Mucosa of rectum (tissue), 2 donors: Measurements from ENCODE around the gene TMA16.

Experiments
- H3K27ac ChIP-seq, 2 donors: one replicate each; pipeline ENCODE4 v1.7.0; 2013; ENCODE audit warnings: inconsistent platforms in 2 of 2, low read depth in 2 of 2, low read length in 2 of 2
- H3K27me3 ChIP-seq, 2 donors: one replicate each; pipeline ENCODE4 v1.7.0; 2013; ENCODE audit warnings: low read length in 2 of 2; ENCODE audit not compliant: control insufficient read depth in 2 of 2, insufficient read depth in 2 of 2
- H3K36me3 ChIP-seq, 2 donors: one replicate each; pipeline ENCODE4 v1.7.0; 2013; ENCODE audit warnings: low read length in 2 of 2; ENCODE audit not compliant: control insufficient read depth in 2 of 2, insufficient read depth in 2 of 2
- H3K4me1 ChIP-seq, 2 donors: one replicate each; pipeline ENCODE4 v1.7.0; 2013; ENCODE audit warnings: low read length in 2 of 2, mild to moderate bottlenecking in 1 of 2; ENCODE audit not compliant: control insufficient read depth in 2 of 2, insufficient read depth in 2 of 2
- H3K4me3 ChIP-seq, 2 donors: one replicate each; pipeline ENCODE4 v1.7.0; 2013; ENCODE audit warnings: low read length in 2 of 2
- H3K9ac ChIP-seq, 2 donors: one replicate each; pipeline ENCODE4 v1.7.0; 2013; ENCODE audit warnings: low read length in 2 of 2, low read depth in 1 of 2, mild to moderate bottlenecking in 1 of 2
- H3K9me3 ChIP-seq, 2 donors: one replicate each; pipeline ENCODE4 v1.7.0; 2013; ENCODE audit warnings: low read length in 2 of 2; ENCODE audit not compliant: control insufficient read depth in 2 of 2
- donor health status: healthy.
- donor health status: Normal muscosa, but diverticular disease.

The TMA16 gene

GRCh38 chr4:163558539-163559044 lies 64.1 kb downstream of the TMA16 start:
- no peaks in the 10 kb centered on the region for H3K27me3 ChIP-seq
- no peak overlapping the region for H3K4me3 ChIP-seq
- peak overlapping the region; percentile 39 to 56 for H3K27ac ChIP-seq
- H3K9me3 ChIP-seq = no peaks in the 10 kb centered on the region
- no peak overlapping the region for H3K9ac ChIP-seq
- H3K4me1 ChIP-seq = no peaks in the 10 kb centered on the region
- H3K36me3 ChIP-seq = no peaks in the 10 kb centered on the region

DNA sequence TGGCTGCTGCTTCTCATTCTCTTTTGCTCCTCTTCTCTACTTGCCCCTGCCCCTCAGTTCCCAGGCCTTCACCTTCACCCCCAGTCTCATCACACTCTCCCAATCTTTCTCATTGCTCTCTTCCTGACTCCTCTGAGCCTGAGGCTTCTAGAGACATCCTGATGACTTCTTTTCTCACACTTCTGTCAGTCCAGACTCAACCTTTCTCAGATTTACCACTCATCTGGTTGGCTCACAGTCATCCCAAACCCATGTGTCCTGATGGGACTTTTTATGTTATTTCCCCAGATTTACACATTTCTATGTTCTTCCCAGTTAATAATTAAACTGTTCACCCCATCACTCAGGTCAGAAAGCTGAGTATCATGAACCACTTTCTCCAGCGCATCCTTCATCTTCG lies 68.0 kb downstream of the TMA16 start:
- no peak overlapping the region for H3K4me3 ChIP-seq
- H3K36me3 ChIP-seq = no peaks in the 10 kb centered on the region
- no peaks in the 10 kb centered on the region for H3K4me1 ChIP-seq
- no peak overlapping the region for H3K27ac ChIP-seq
- H3K9ac ChIP-seq = no peak overlapping the region
- H3K9me3 ChIP-seq = no peaks in the 10 kb centered on the region
- no peaks in the 10 kb centered on the region for H3K27me3 ChIP-seq

GRCh38 chr4:163563592-163563991 lies 69.1 kb downstream of the TMA16 start:
- no peak overlapping the region for H3K27ac ChIP-seq
- H3K4me3 ChIP-seq = no peak overlapping the region
- H3K36me3 ChIP-seq = no peaks in the 10 kb centered on the region
- no peaks in the 10 kb centered on the region for H3K9me3 ChIP-seq
- no peak overlapping the region for H3K9ac ChIP-seq
- H3K4me1 ChIP-seq = no peaks in the 10 kb centered on the region
- H3K27me3 ChIP-seq = no peaks in the 10 kb centered on the region

GRCh38 chr4:163564221-163564720 lies 69.8 kb downstream of the TMA16 start:
- H3K9ac ChIP-seq = no peak overlapping the region
- no peaks in the 10 kb centered on the region for H3K27me3 ChIP-seq
- no peaks in the 10 kb centered on the region for H3K9me3 ChIP-seq
- H3K36me3 ChIP-seq = no peaks in the 10 kb centered on the region
- H3K27ac ChIP-seq = no peak overlapping the region
- H3K4me1 ChIP-seq = no peaks in the 10 kb centered on the region
- H3K4me3 ChIP-seq = no peak overlapping the region

DNA sequence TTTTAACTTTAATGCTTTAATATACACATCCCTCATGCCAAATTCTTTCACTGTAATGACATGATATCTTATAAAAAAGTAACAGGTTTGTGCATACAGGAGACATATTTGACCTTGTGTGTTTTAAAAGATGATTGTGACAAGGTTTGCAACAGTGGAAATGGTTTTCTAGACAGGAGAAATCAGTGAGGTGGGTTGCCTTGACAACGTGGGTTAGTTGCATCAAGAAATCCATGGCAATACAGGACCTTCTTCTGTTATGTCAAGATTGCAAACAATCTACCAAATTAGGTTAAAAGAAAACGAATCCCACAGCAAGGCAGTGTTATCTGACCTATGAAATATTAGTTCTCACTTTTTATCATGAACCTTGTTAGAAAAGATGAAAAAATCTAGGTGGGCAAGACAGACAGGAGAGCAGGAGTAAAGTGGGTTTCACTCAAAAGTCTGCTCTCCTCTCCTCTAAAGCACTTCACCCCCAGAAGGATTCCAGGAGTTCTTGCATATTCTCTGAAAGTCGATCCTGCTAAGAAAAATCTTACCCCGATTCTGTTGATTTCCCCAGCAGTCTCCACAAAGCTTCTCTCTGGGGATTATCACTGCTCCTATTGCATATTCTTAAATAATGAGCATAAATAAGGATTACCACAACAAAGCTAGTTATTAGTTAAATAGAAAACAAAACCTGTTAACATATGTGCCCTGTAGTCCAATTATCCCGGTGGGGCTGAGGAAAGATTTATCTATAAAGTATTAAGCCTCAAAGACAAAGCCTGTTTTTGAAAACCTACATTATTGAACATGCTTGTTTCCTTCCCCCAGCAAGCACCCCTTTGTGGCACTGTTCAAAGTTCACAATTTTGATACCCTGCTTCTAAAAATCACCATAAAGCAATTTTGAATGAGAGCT lies 71.0 kb downstream of the TMA16 start:
- no peaks in the 10 kb centered on the region for H3K36me3 ChIP-seq
- no peak overlapping the region for H3K9ac ChIP-seq
- no peaks in the 10 kb centered on the region for H3K27me3 ChIP-seq
- H3K4me3 ChIP-seq = no peak overlapping the region
- no peaks in the 10 kb centered on the region for H3K9me3 ChIP-seq
- no peak overlapping the region for H3K27ac ChIP-seq
- H3K4me1 ChIP-seq = no peaks in the 10 kb centered on the region

- H3K9ac ChIP-seq = no peak overlapping the region
- H3K4me1 ChIP-seq = no peaks in the 10 kb centered on the region
- no peaks in the 10 kb centered on the region for H3K27me3 ChIP-seq
- H3K36me3 ChIP-seq = no peaks in the 10 kb centered on the region
- H3K4me3 ChIP-seq = no peak overlapping the region
- no peaks in the 10 kb centered on the region for H3K9me3 ChIP-seq
- no peak overlapping the region for H3K27ac ChIP-seq
Measured at GRCh38 chr4:163566257-163566796, 71.8 kb downstream of the TMA16 start.

GRCh38 chr4:163568843-163569242 lies 74.4 kb downstream of the TMA16 start:
- Histone ChIP-seq H3K36me3 (no peaks in the 10 kb centered on the region), H3K27ac (no peak overlapping the region), H3K27me3 (no peaks in the 10 kb centered on the region), H3K4me3 (no peak overlapping the region), H3K9me3 (no peaks in the 10 kb centered on the region), H3K9ac (no peak overlapping the region), H3K4me1 (no peaks in the 10 kb centered on the region)
